IPS-NIHi7 (cell line): ENCODE measurements around the gene GCAT.
A peak's percentile ranks its signal among the peaks of the same experiment; 100 is the strongest.

Source experiments
- DNase-seq: peaks from one replicate; pipeline ENCODE4 v3.0.0; 2012; ENCODE audit warnings: mixed read lengths; ENCODE audit errors: extremely low spot score

Gene GCAT

GRCh38 chr22:37842015-37842793 lies 34.5 kb downstream of the GCAT start:
- DNase-seq: no peak

GRCh38 chr22:37843741-37844089 lies 36.0 kb downstream of the GCAT start:
- peak; percentile 65 for DNase-seq

- DNase-seq: no peak
Measured at GRCh38 chr22:37844904-37845329, 37.2 kb downstream of the GCAT start.

- DNase-seq: no peak
Measured at GRCh38 chr22:37846433-37846832, 38.7 kb downstream of the GCAT start.

- no peak for DNase-seq
Measured at GRCh38 chr22:37848587-37849088, 40.9 kb downstream of the GCAT start.

- peak; percentile 94 for DNase-seq
Measured at GRCh38 chr22:37849089-37849751, 41.5 kb downstream of the GCAT start, which contains the start of gene EIF3L. TSS of gene EIF3L (plus strand) at chr22:37849419. CDS start at chr22:37849450, 31 bp downstream.

GRCh38 chr22:37850801-37851200 lies 43.1 kb downstream of the GCAT start:
- no peak for DNase-seq

GRCh38 chr22:37852418-37852817 lies 44.7 kb downstream of the GCAT start:
- no peak for DNase-seq

GRCh38 chr22:37854946-37855345 lies 47.2 kb downstream of the GCAT start:
- DNase-seq: no peak

GRCh38 chr22:37855462-37855861 lies 47.7 kb downstream of the GCAT start:
- DNase-seq: no peak

- no peak for DNase-seq
Measured at GRCh38 chr22:37860796-37861421, 53.2 kb downstream of the GCAT start.

GRCh38 chr22:37862570-37863325 lies 55.0 kb downstream of the GCAT start:
- DNase-seq: no peak

GRCh38 chr22:37865510-37865909 lies 57.8 kb downstream of the GCAT start:
- no peak for DNase-seq
